Hepatocyte (in vitro differentiated cells): ENCODE measurements around the gene DMC1. TPM values are rescaled to one million over a fixed set of nuclear protein-coding genes. Genes with fewer than 3 reads are reported as not detected.
"Not testable (repeated sequence)": the region's sequence is repeated elsewhere in the genome, so short reads cannot be mapped to it uniquely, and the experiment has no call there.

Experiments used
- DNase-seq: peaks from one replicate; pipeline ENCODE4 v3.0.0-alpha.2; 2016; ENCODE audit warnings: low spot score
- H2AFZ ChIP-seq: fragments of 200-600 bp; sonication (generic); 2 replicates; pipeline ENCODE4 v1.6.0; 2016; ENCODE audit warnings: antibody characterized with exemption, mild to moderate bottlenecking
- H3K27ac ChIP-seq: fragments of 200-600 bp; sonication (generic); 2 replicates; pipeline ENCODE4 v1.5.1; 2016; ENCODE audit warnings: mild to moderate bottlenecking
- H3K27me3 ChIP-seq: fragments of 200-600 bp; sonication (generic); 2 replicates; pipeline ENCODE4 v1.6.1; 2016
- H3K36me3 ChIP-seq: fragments of 200-600 bp; sonication (generic); replicated peaks from 2 replicates; pipeline ENCODE4 v1.5.1; 2016; ENCODE audit warnings: low read depth; ENCODE audit not compliant: insufficient read depth
- H3K4me1 ChIP-seq: fragments of 200-600 bp; sonication (generic); 2 replicates; pipeline ENCODE4 v1.5.1; 2016; ENCODE audit warnings: mild to moderate bottlenecking, moderate library complexity; ENCODE audit not compliant: insufficient read depth
- H3K4me2 ChIP-seq: fragments of 200-600 bp; sonication (generic); 2 replicates; pipeline ENCODE4 v1.6.0; 2016
- H3K4me3 ChIP-seq: fragments of 200-600 bp; sonication (generic); 2 replicates; pipeline ENCODE4 v1.5.1; 2016; ENCODE audit warnings: mild to moderate bottlenecking
- H3K79me2 ChIP-seq: fragments of 200-600 bp; sonication (generic); 2 replicates; pipeline ENCODE4 v1.6.0; 2017; ENCODE audit warnings: mild to moderate bottlenecking
- H3K9me2 ChIP-seq: fragments of 200-600 bp; sonication (generic); replicated peaks from 2 replicates; pipeline ENCODE4 v1.6.0; 2017; ENCODE audit warnings: mild to moderate bottlenecking; ENCODE audit not compliant: insufficient read depth
- H3K9me3 ChIP-seq: fragments of 200-600 bp; sonication (generic); 2 replicates; pipeline ENCODE4 v1.5.1; 2016; ENCODE audit warnings: low read depth, mild to moderate bottlenecking
- H4K20me1 ChIP-seq: fragments of 200-600 bp; sonication (generic); 2 replicates; pipeline ENCODE4 v1.6.0; 2016; ENCODE audit warnings: mild to moderate bottlenecking; ENCODE audit not compliant: insufficient read depth, poor library complexity, severe bottlenecking
- CTCF ChIP-seq: fragments of 200-600 bp; sonication (generic); IDR thresholded peaks from 2 replicates; pipeline ENCODE4 v1.5.1; 2016; ENCODE audit warnings: antibody characterized with exemption, mild to moderate bottlenecking; ENCODE audit not compliant: poor library complexity
- EZH2 ChIP-seq: fragments of 200-600 bp; sonication (generic); IDR thresholded peaks from 2 replicates; pipeline ENCODE4 v1.6.1; 2016; ENCODE audit warnings: antibody characterized with exemption, mild to moderate bottlenecking, borderline replicate concordance
- EZH2phosphoT487 ChIP-seq: fragments of 200-600 bp; sonication (generic); IDR thresholded peaks from one replicate; pipeline ENCODE4 v1.6.1; 2018; ENCODE audit warnings: antibody characterized with exemption, mild to moderate bottlenecking, low read depth, moderate library complexity; ENCODE audit not compliant: unreplicated experiment, severe bottlenecking
- WGBS: methylation state at CpG from one replicate; pipeline ENCODE4 v1.1.6; 2016; ENCODE audit warnings: low lambda C conversion rate; ENCODE audit errors: missing lambda C conversion rate; 5-methylcytosine and 5-hydroxymethylcytosine counted together
- polyA plus RNA-seq: library from polyadenylated mRNA; unstranded; fragments of >200 nt; fragmentation: Nextera tagmentation; extraction: Ambion mirVana; gene quantifications from 2 replicates; pipeline ENCODE4 v1.2.1, GENCODE V29; 2016
- total RNA-seq: library from RNA; depleted of rRNA; stranded (reverse); fragments of >200 nt; gene quantifications from 2 replicates; pipeline ENCODE4 v1.2.3, GENCODE V29; 2014

Gene DMC1
- total and polyA plus RNA-seq, 2 experiments from 2014 or later, result 0.74 to 0.80 TPM

- no peaks in the 10 kb centered on the region for H3K79me2 ChIP-seq
- 76% methylated on average over 3 of the region's 3 CpGs for WGBS
- no peak overlapping the region for H2AFZ ChIP-seq
- H3K4me1 ChIP-seq, result no peaks in the 10 kb centered on the region
- no peaks in the 10 kb centered on the region for H3K9me3 ChIP-seq
- H3K4me3 ChIP-seq, result no peak overlapping the region
- no peaks in the 10 kb centered on the region for H3K36me3 ChIP-seq
- H3K27me3 ChIP-seq, result no peaks in the 10 kb centered on the region
- TF ChIP-seq EZH2phosphoT487, result no peak
- TF ChIP-seq CTCF, result no peak
- no peak for TF ChIP-seq EZH2
- no peak overlapping the region for H3K4me2 ChIP-seq
- no peaks in the 10 kb centered on the region for H4K20me1 ChIP-seq
- H3K27ac ChIP-seq, result no peak overlapping the region
- DNase-seq, result no peak
- no peaks in the 10 kb centered on the region for H3K9me2 ChIP-seq
Measured at GRCh38 chr22:38607680-38608079, 37.7 kb upstream of the DMC1 start.

- H4K20me1 ChIP-seq, result no peaks in the 10 kb centered on the region
- no peaks in the 10 kb centered on the region for H3K36me3 ChIP-seq
- no peaks in the 10 kb centered on the region for H3K4me1 ChIP-seq
- H2AFZ ChIP-seq, result no peak overlapping the region
- no peaks in the 10 kb centered on the region for H3K79me2 ChIP-seq
- H3K9me2 ChIP-seq, result no peaks in the 10 kb centered on the region
- TF ChIP-seq EZH2 (no peak), CTCF (no peak)
- H3K27me3 ChIP-seq, result no peaks in the 10 kb centered on the region
- WGBS, result 90% methylated on average over 1 of the region's 1 CpG
- no peaks in the 10 kb centered on the region for H3K9me3 ChIP-seq
- H3K27ac ChIP-seq, result no peak overlapping the region
- H3K4me3 ChIP-seq, result no peak overlapping the region
- no peak for DNase-seq
- no peak overlapping the region for H3K4me2 ChIP-seq
Measured at GRCh38 chr22:38602166-38602565, 32.2 kb upstream of the DMC1 start.

GRCh38 chr22:38601221-38601764 is 31.3 kb upstream of the DMC1 start:
- Histone ChIP-seq H3K4me1 (no peaks in the 10 kb centered on the region), H3K9me3 (no peaks in the 10 kb centered on the region), H2AFZ (no peak overlapping the region), H3K79me2 (no peaks in the 10 kb centered on the region), H3K36me3 (no peaks in the 10 kb centered on the region), H4K20me1 (no peaks in the 10 kb centered on the region), H3K4me3 (no peak overlapping the region), H3K4me2 (no peak overlapping the region), H3K27ac (no peak overlapping the region), H3K9me2 (no peaks in the 10 kb centered on the region), H3K27me3 (no peaks in the 10 kb centered on the region)
- no peak for DNase-seq
- TF ChIP-seq EZH2phosphoT487, result no peak
- no peak for TF ChIP-seq CTCF
- no peak for TF ChIP-seq EZH2
- WGBS, result 100% methylated on average over 1 of the region's 2 CpGs

- 96% methylated on average over 10 of the region's 10 CpGs for WGBS
- no peak overlapping the region for H3K4me3 ChIP-seq
- no peaks in the 10 kb centered on the region for H3K36me3 ChIP-seq
- TF ChIP-seq CTCF (no peak), EZH2phosphoT487 (no peak), EZH2 (no peak)
- no peak for DNase-seq
- H3K79me2 ChIP-seq, result no peaks in the 10 kb centered on the region
- H2AFZ ChIP-seq, result no peak overlapping the region
- H3K27ac ChIP-seq, result no peak overlapping the region
- no peaks in the 10 kb centered on the region for H4K20me1 ChIP-seq
- no peak overlapping the region for H3K4me2 ChIP-seq
- H3K27me3 ChIP-seq, result no peaks in the 10 kb centered on the region
- no peaks in the 10 kb centered on the region for H3K9me2 ChIP-seq
- H3K9me3 ChIP-seq, result no peaks in the 10 kb centered on the region
- H3K4me1 ChIP-seq, result no peaks in the 10 kb centered on the region
Measured at GRCh38 chr22:38599466-38599865, 29.5 kb upstream of the DMC1 start.

GRCh38 chr22:38582923-38583322 is 12.9 kb upstream of the DMC1 start:
- H3K27ac ChIP-seq, H3K4me3 ChIP-seq, H3K9me2 ChIP-seq, H3K4me2 ChIP-seq, H3K9me3 ChIP-seq, H3K36me3 ChIP-seq, H3K4me1 ChIP-seq, DNase-seq, H4K20me1 ChIP-seq, H2AFZ ChIP-seq, H3K79me2 ChIP-seq, H3K27me3 ChIP-seq: not testable (repeated sequence)
- 84% methylated on average over 3 of the region's 3 CpGs for WGBS
